IMR-90 (cell line): ENCODE measurements around the gene SAT1. TPM values are rescaled to one million over a fixed set of nuclear protein-coding genes. Genes with fewer than 3 reads are reported as not detected.

Experiments used
- ATAC-seq: fragments of 200-7000 bp; cut with Tn5 transposase; 2 replicates; pipeline ENCODE4 v1.9.1; 2020; ENCODE audit warnings: low read depth, mild to moderate bottlenecking, moderate library complexity
- BruUV-seq: library from RNA; stranded (reverse); fragments of 400-500 nt; replicated peaks from 2 replicates; lab custom pipeline; 2021; lab: Mats Ljungman, UMichigan
- CTCF ChIA-PET: fragments of 300-600 bp; formaldehyde crosslinking; extraction: SDS; loops from one replicate; lab custom pipeline; 2021; ENCODE audit warnings: antibody characterized with exemption; lab: Yijun Ruan, JAX
- POLR2A ChIA-PET: fragments of 300-600 bp; sonication (Branson Sonifier 250); formaldehyde crosslinking; loops from one replicate; lab custom pipeline; 2022; ENCODE audit warnings: antibody characterized with exemption; ENCODE audit not compliant: unreplicated experiment; lab: Charles Lee
- DNase-seq: peaks from one replicate; pipeline ENCODE4 v3.0.0; 2013
- H2AFZ ChIP-seq: replicated peaks from 2 replicates; pipeline ENCODE3; 2013; ENCODE audit warnings: low read length, mild to moderate bottlenecking; ENCODE audit not compliant: poor library complexity
- H2AK5ac ChIP-seq: 2 replicates; pipeline ENCODE4 v1.6.1; 2013; ENCODE audit warnings: low read depth, low read length, inconsistent platforms
- H2AK9ac ChIP-seq: replicated peaks from 2 replicates; pipeline ENCODE3; 2013; ENCODE audit warnings: mild to moderate bottlenecking, low read depth, low read length, moderate library complexity; ENCODE audit not compliant: poor library complexity
- H2BK120ac ChIP-seq: 2 replicates; pipeline ENCODE4 v1.6.1; 2013; ENCODE audit warnings: low read depth, low read length, inconsistent platforms
- H2BK15ac ChIP-seq: 3 replicates; pipeline ENCODE4 v1.6.1; 2013; ENCODE audit warnings: low read depth, low read length, inconsistent platforms
- H2BK20ac ChIP-seq: 2 replicates; pipeline ENCODE4 v1.6.1; 2013; ENCODE audit warnings: low read depth, mild to moderate bottlenecking, inconsistent platforms, low read length, moderate library complexity
- H2BK5ac ChIP-seq: 2 replicates; pipeline ENCODE4 v1.6.1; 2013; ENCODE audit warnings: mild to moderate bottlenecking, low read depth, low read length, inconsistent platforms; ENCODE audit not compliant: poor library complexity, severe bottlenecking
- H3K14ac ChIP-seq: replicated peaks from 2 replicates; pipeline ENCODE4 v1.6.1; 2013; ENCODE audit warnings: low read depth, low read length, inconsistent platforms
- H3K18ac ChIP-seq: 2 replicates; pipeline ENCODE4 v1.6.1; 2013; ENCODE audit warnings: low read depth, low read length, control low read depth
- H3K23ac ChIP-seq: 2 replicates; pipeline ENCODE4 v1.6.1; 2013; ENCODE audit warnings: low read depth, low read length, inconsistent platforms
- H3K27ac ChIP-seq: 2 replicates; pipeline ENCODE4 v1.5.1; 2013; ENCODE audit warnings: mild to moderate bottlenecking, control low read depth, low read length; ENCODE audit not compliant: insufficient read depth
- H3K27me3 ChIP-seq: 2 replicates; pipeline ENCODE4 v1.6.1; 2013; ENCODE audit warnings: low read length; ENCODE audit not compliant: control insufficient read depth, insufficient read depth
- H3K36me3 ChIP-seq: 2 replicates; pipeline ENCODE4 v1.6.1; 2013; ENCODE audit warnings: low read length, mixed read lengths; ENCODE audit not compliant: control insufficient read depth, insufficient read depth
- H3K4ac ChIP-seq: 2 replicates; pipeline ENCODE4 v1.6.1; 2013; ENCODE audit warnings: low read depth, low read length, inconsistent platforms
- H3K4me1 ChIP-seq: 2 replicates; pipeline ENCODE4 v1.6.1; 2013; ENCODE audit warnings: low read length, mixed read lengths; ENCODE audit not compliant: control insufficient read depth, insufficient read depth
- H3K4me2 ChIP-seq: 2 replicates; pipeline ENCODE4 v1.6.1; 2013; ENCODE audit warnings: low read depth, mild to moderate bottlenecking, control low read depth, low read length, moderate library complexity
- H3K4me3 ChIP-seq: 2 replicates; pipeline ENCODE4 v1.5.1; 2013; ENCODE audit warnings: low read depth, mild to moderate bottlenecking, control low read depth, low read length, moderate library complexity; ENCODE audit not compliant: insufficient read depth
- H3K56ac ChIP-seq: 2 replicates; pipeline ENCODE4 v1.6.1; 2013; ENCODE audit warnings: low read length, inconsistent platforms; ENCODE audit not compliant: insufficient read depth; ENCODE audit errors: extremely low read depth
- H3K79me1 ChIP-seq, 2 experiments: 2 replicates each; pipeline ENCODE4 v1.6.1; 2013; ENCODE audit warnings: low read length in 2 of 2, inconsistent platforms in 1 of 2, low read depth in 1 of 2
- H3K9ac ChIP-seq: 2 replicates; pipeline ENCODE4 v1.6.1; 2013; ENCODE audit warnings: low read depth, low read length, control low read depth
- H3K9me1 ChIP-seq: 2 replicates; pipeline ENCODE4 v1.6.1; 2013; ENCODE audit warnings: low read length, inconsistent platforms; ENCODE audit not compliant: insufficient read depth
- H3K9me3 ChIP-seq: 2 replicates; pipeline ENCODE4 v1.6.1; 2013; ENCODE audit warnings: low read length; ENCODE audit not compliant: control insufficient read depth, insufficient read depth
- H4K20me1 ChIP-seq: 2 replicates; pipeline ENCODE4 v1.6.1; 2013; ENCODE audit warnings: low read length, inconsistent platforms; ENCODE audit not compliant: insufficient read depth
- H4K5ac ChIP-seq: 2 replicates; pipeline ENCODE4 v1.6.1; 2013; ENCODE audit warnings: mild to moderate bottlenecking, low read depth, low read length, control low read depth
- H4K8ac ChIP-seq, 2 experiments: 2 replicates each; pipeline ENCODE4 v1.6.1; 2013; ENCODE audit warnings: low read depth in 2 of 2, low read length in 2 of 2, control low read depth in 1 of 2, inconsistent platforms in 1 of 2
- H4K91ac ChIP-seq: 2 replicates; pipeline ENCODE4 v1.6.1; 2013; ENCODE audit warnings: low read depth, low read length, inconsistent platforms; ENCODE audit not compliant: insufficient read depth
- MXI1 ChIP-seq: IDR thresholded peaks from 2 replicates; pipeline ENCODE4 v1.6.1; 2012; ENCODE audit warnings: low read depth, mild to moderate bottlenecking, low read length, moderate library complexity, borderline replicate concordance
- RCOR1 ChIP-seq: IDR thresholded peaks from 2 replicates; pipeline ENCODE4 v1.6.1; 2012; ENCODE audit warnings: mild to moderate bottlenecking, low read length, improper control_type of control experiment; ENCODE audit not compliant: insufficient replicate concordance
- WGBS, 2 experiments: methylation state at CpG; one replicate each; pipeline versions ENCODE4 v1.1.5 to v1.1.7; 2013; ENCODE audit warnings: missing lambda C conversion rate in 2 of 2; ENCODE audit not compliant: insufficient read length in 1 of 2; ENCODE audit errors: extremely low coverage in 2 of 2; 5-methylcytosine and 5-hydroxymethylcytosine counted together
- dilution Hi-C: fragments of 300-500 bp; cut with HindIII; formaldehyde crosslinking; loops from one replicate; pipeline ENCODE4 v1.14.3; 2018; ENCODE audit warnings: low sequenced_read_pairs; ENCODE audit not compliant: unreplicated experiment
- in situ Hi-C: fragments of 300-500 bp; cut with MboI; formaldehyde crosslinking; loops from 3 replicates; pipeline ENCODE4 v1.14.3; 2019; ENCODE audit warnings: low sequenced_read_pairs, inconsistent platforms, mixed read lengths
- intact Hi-C: fragments of 100-400 bp; cut with micrococcal nuclease; formaldehyde crosslinking; loops from 2 replicates; pipeline ENCODE4 v1.10.0; 2022
- polyA plus RNA-seq, 3 experiments: library from polyadenylated mRNA; depleted of rRNA; stranded (reverse); fragments of >200 nt; gene quantifications; 2 replicates each; pipeline ENCODE4 v1.2.3, GENCODE V29; 2012; ENCODE audit warnings: low replicate concordance in 1 of 3
- total RNA-seq: library from RNA; depleted of rRNA; stranded (reverse); fragments of >200 nt; gene quantifications from 2 replicates; pipeline ENCODE4 v1.2.3, GENCODE V29; 2012

The SAT1 gene
- total and polyA plus RNA-seq, 2 of the 4 experiments (the other 2 are of a cell fraction), result 55.9 to 92.8 TPM

GRCh38 chrX:23765868-23766267, 17.1 kb upstream of the SAT1 start:
- WGBS, 2 experiments, result 87% methylated on average over 11 of the region's 16 CpGs; no CpG with 5 or more reads in 1 of the 2 experiments
- no peak for DNase-seq
- Histone ChIP-seq H4K91ac (no peak overlapping the region), H3K79me1 (no peaks in the 10 kb centered on the region), H3K9ac (no peak overlapping the region), H3K36me3 (no peaks in the 10 kb centered on the region), H2AK9ac (no peak overlapping the region), H2BK120ac (no peak overlapping the region), H3K14ac (no peak overlapping the region), H3K27ac (no peak overlapping the region), H4K5ac (no peak overlapping the region), H3K23ac (no peak overlapping the region), H3K4me3 (no peak overlapping the region), H2AK5ac (no peak overlapping the region), H4K20me1 (no peaks in the 10 kb centered on the region), H3K18ac (no peak overlapping the region), H4K8ac (no peak overlapping the region), H3K56ac (no peak overlapping the region), H3K9me3 (peaks cover 2% of the 10 kb centered on the region; the same call in 1 of the 2 replicates), H3K4ac (no peak overlapping the region), H2BK5ac (no peak overlapping the region), H3K4me1 (no peaks in the 10 kb centered on the region), H2BK15ac (no peak overlapping the region), H3K4me2 (no peak overlapping the region), H2AFZ (peak overlapping the region; percentile 19), H3K9me1 (no peaks in the 10 kb centered on the region), H2BK20ac (no peak overlapping the region), H3K27me3 (no peaks in the 10 kb centered on the region; the same call in 1 of the 2 replicates)
- no peak for ATAC-seq
- in situ Hi-C loops (no loop called here), dilution Hi-C loops (no loop called here), intact Hi-C loops (no loop called here)
- TF ChIP-seq RCOR1 (no peak), MXI1 (no peak)
- ChIA-PET POLR2A (no interaction called here), CTCF (no interaction called here)
- BruUV-seq, result no TSS peak
